IMR-90 (cell line): ENCODE measurements around the gene LIN37.

Source experiments
- CEBPB ChIP-seq: IDR thresholded peaks from 2 replicates; pipeline ENCODE4 v1.6.1; 2012; ENCODE audit warnings: low read depth, low read length, improper control_type of control experiment
- CTCF ChIP-seq: conservative IDR thresholded peaks from 2 replicates; pipeline ENCODE4 v1.5.1; 2012; ENCODE audit warnings: mild to moderate bottlenecking, low read depth, low read length, improper control_type of control experiment
- FOS ChIP-seq: fragments of 150-350 bp; IDR thresholded peaks from 2 replicates; pipeline ENCODE4 v1.6.1; 2016; ENCODE audit warnings: low read depth, low read length
- MAZ ChIP-seq: IDR thresholded peaks from 2 replicates; pipeline ENCODE4 v1.6.1; 2012; ENCODE audit warnings: low read depth, mild to moderate bottlenecking, low read length, improper control_type of control experiment, moderate library complexity, borderline replicate concordance
- MXI1 ChIP-seq: IDR thresholded peaks from 2 replicates; pipeline ENCODE4 v1.6.1; 2012; ENCODE audit warnings: low read depth, mild to moderate bottlenecking, low read length, moderate library complexity, borderline replicate concordance
- POLR2A ChIP-seq: IDR thresholded peaks from 2 replicates; pipeline ENCODE4 v1.6.1; 2012; ENCODE audit warnings: mild to moderate bottlenecking, low read depth, low read length
- RAD21 ChIP-seq: IDR thresholded peaks from 2 replicates; pipeline ENCODE4 v1.6.1; 2012; ENCODE audit warnings: low read length, improper control_type of control experiment
- RCOR1 ChIP-seq: IDR thresholded peaks from 2 replicates; pipeline ENCODE4 v1.6.1; 2012; ENCODE audit warnings: mild to moderate bottlenecking, low read length, improper control_type of control experiment; ENCODE audit not compliant: insufficient replicate concordance
- USF2 ChIP-seq: fragments of 150-350 bp; IDR thresholded peaks from 2 replicates; pipeline ENCODE4 v1.6.1; 2017; ENCODE audit warnings: mild to moderate bottlenecking, antibody characterized with exemption, low read length, low read depth

DNA sequence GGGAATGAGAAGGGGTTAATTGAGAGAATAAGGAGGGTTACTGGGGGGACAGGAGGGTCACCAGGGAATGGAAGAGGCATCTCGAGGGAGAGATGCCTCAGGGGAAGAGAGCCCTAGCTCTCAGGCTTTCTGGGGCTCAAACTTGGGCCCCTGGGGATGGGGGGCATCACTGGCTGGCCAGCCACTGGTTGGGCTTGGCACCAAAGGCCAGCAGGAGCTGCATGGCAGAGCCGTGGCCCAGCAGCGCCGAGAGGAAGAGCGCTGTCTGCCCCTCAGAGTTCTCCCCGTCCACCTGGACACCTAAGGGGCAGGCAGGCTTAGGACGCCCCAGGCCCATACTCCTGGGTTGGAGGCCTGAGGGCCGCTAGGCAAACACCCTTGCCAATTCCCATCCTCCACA lies 44.5 kb downstream of the LIN37 start:
- TF ChIP-seq MAZ (no peak), CTCF (no peak), FOS (no peak), CEBPB (no peak), POLR2A (no peak), MXI1 (no peak), RAD21 (no peak), USF2 (no peak), RCOR1 (no peak)
